ENCODE measurements around the gene ADCY10. TPM values are rescaled to one million over a fixed set of nuclear protein-coding genes. Genes with fewer than 3 reads are reported as not detected.

ADCY10 gene
- total RNA-seq, 1 experiment from 2014 or later: 0.10 TPM

GRCh38 chr1:167776151-167776550 is 137.8 kb downstream of the ADCY10 start:
- intact Hi-C loops (cut with micrococcal nuclease; ENCODE audit: unreplicated experiment): no loop called here
- BruUV-seq (replicated peaks): no TSS peak
- H3K27me3 ChIP-seq (ENCODE audit: control insufficient read depth, insufficient read depth, low read length): no peaks in the 10 kb centered on the region
- no peak overlapping the region for H3K4me3 ChIP-seq (ENCODE audit: low read depth in 2 of 2, low read length in 2 of 2)
- in situ Hi-C loops (cut with HindIII; ENCODE audit: low pct_unique_long_range_greater_than_20kb, low sequenced_read_pairs): no loop called here
- H3K9me3 ChIP-seq (ENCODE audit: control insufficient read depth, insufficient read depth, low read depth, low read length): no peaks in the 10 kb centered on the region
- TF ChIP-seq TCF7L2 (IDR thresholded peaks at IDR 0.05; ENCODE audit: low read depth, low read length): no peak
- TF ChIP-seq POLR2AphosphoS5 (IDR thresholded peaks at IDR 0.05; ENCODE audit: low read depth, low read length): no peak
- TF ChIP-seq SIN3A (IDR thresholded peaks at IDR 0.05; ENCODE audit: borderline replicate concordance, insufficient read depth, low read depth, low read length): no peak
- TF ChIP-seq, protein P1, sequence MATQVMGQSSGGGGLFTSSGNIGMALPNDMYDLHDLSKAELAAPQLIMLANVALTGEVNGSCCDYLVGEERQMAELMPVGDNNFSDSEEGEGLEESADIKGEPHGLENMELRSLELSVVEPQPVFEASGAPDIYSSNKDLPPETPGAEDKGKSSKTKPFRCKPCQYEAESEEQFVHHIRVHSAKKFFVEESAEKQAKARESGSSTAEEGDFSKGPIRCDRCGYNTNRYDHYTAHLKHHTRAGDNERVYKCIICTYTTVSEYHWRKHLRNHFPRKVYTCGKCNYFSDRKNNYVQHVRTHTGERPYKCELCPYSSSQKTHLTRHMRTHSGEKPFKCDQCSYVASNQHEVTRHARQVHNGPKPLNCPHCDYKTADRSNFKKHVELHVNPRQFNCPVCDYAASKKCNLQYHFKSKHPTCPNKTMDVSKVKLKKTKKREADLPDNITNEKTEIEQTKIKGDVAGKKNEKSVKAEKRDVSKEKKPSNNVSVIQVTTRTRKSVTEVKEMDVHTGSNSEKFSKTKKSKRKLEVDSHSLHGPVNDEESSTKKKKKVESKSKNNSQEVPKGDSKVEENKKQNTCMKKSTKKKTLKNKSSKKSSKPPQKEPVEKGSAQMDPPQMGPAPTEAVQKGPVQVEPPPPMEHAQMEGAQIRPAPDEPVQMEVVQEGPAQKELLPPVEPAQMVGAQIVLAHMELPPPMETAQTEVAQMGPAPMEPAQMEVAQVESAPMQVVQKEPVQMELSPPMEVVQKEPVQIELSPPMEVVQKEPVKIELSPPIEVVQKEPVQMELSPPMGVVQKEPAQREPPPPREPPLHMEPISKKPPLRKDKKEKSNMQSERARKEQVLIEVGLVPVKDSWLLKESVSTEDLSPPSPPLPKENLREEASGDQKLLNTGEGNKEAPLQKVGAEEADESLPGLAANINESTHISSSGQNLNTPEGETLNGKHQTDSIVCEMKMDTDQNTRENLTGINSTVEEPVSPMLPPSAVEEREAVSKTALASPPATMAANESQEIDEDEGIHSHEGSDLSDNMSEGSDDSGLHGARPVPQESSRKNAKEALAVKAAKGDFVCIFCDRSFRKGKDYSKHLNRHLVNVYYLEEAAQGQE (IDR thresholded peaks at IDR 0.05; ENCODE audit: insufficient read depth in 1 of 2, low read depth in 2 of 2, low read length in 1 of 2): no peak
- no peak for TF ChIP-seq CTCF (IDR thresholded peaks at IDR 0.05)
- no peak for DNase-seq (ENCODE audit: low read depth, low spot score)
- ATAC-seq: no peak
- CTCF ChIA-PET: no interaction called here
- POLR2A ChIA-PET: interaction anchor here (0.5 kb wide), 1 partner anchor 592 kb away, joined by 3 read pairs; no protein-coding TSS in a partner anchor
- H3K27ac ChIP-seq (ENCODE audit: low read length): no peak overlapping the region
- H3K36me3 ChIP-seq (ENCODE audit: control insufficient read depth, insufficient read depth, low read length): no peaks in the 10 kb centered on the region
- H3K4me1 ChIP-seq (ENCODE audit: control insufficient read depth, insufficient read depth, low read length): no peaks in the 10 kb centered on the region

GRCh38 chr1:167775178-167775577 is 138.8 kb downstream of the ADCY10 start:
- no peak overlapping the region for H3K27ac ChIP-seq (ENCODE audit: low read length)
- DNase-seq (ENCODE audit: low read depth, low spot score): no peak
- no peaks in the 10 kb centered on the region for H3K9me3 ChIP-seq (ENCODE audit: control insufficient read depth, insufficient read depth, low read depth, low read length)
- ChIA-PET POLR2A (no interaction called here), CTCF (no interaction called here)
- intact Hi-C loops (cut with micrococcal nuclease; ENCODE audit: unreplicated experiment) (no loop called here), in situ Hi-C loops (cut with HindIII; ENCODE audit: low pct_unique_long_range_greater_than_20kb, low sequenced_read_pairs) (no loop called here)
- no peaks in the 10 kb centered on the region for H3K36me3 ChIP-seq (ENCODE audit: control insufficient read depth, insufficient read depth, low read length)
- no TSS peak for BruUV-seq (replicated peaks)
- no peaks in the 10 kb centered on the region for H3K27me3 ChIP-seq (ENCODE audit: control insufficient read depth, insufficient read depth, low read length)
- ATAC-seq: no peak
- TF ChIP-seq POLR2AphosphoS5 (IDR thresholded peaks at IDR 0.05; ENCODE audit: low read depth, low read length) (no peak), SIN3A (IDR thresholded peaks at IDR 0.05; ENCODE audit: borderline replicate concordance, insufficient read depth, low read depth, low read length) (no peak), TCF7L2 (IDR thresholded peaks at IDR 0.05; ENCODE audit: low read depth, low read length) (no peak), CTCF (IDR thresholded peaks at IDR 0.05) (no peak)
- TF ChIP-seq, protein P1 (IDR thresholded peaks at IDR 0.05; ENCODE audit: insufficient read depth in 1 of 2, low read depth in 2 of 2, low read length in 1 of 2): no peak
- no peak overlapping the region for H3K4me3 ChIP-seq (ENCODE audit: low read depth in 2 of 2, low read length in 2 of 2)
- no peaks in the 10 kb centered on the region for H3K4me1 ChIP-seq (ENCODE audit: control insufficient read depth, insufficient read depth, low read length)
